ENCODE results near the gene BTG4.

BTG4 gene

GRCh38 chr11:111535281-111535680 lies 23.1 kb upstream of the BTG4 start:
- no peak for DNase-seq

GRCh38 chr11:111532365-111532709 lies 20.2 kb upstream of the BTG4 start:
- DNase-seq, result no peak

- no peak for DNase-seq
These were observed 19.6 kb upstream of the BTG4 start for GRCh38 chr11:111531687-111532364.

- DNase-seq, result peak; percentile 33
These were observed 18.9 kb upstream of the BTG4 start for GRCh38 chr11:111531136-111531535.

- no peak for DNase-seq
These were observed 17.9 kb upstream of the BTG4 start for GRCh38 chr11:111530091-111530490.

- DNase-seq, result no peak
These were observed 16.4 kb upstream of the BTG4 start for GRCh38 chr11:111528557-111528956.

GRCh38 chr11:111527279-111527678 lies 15.1 kb upstream of the BTG4 start:
- no peak for DNase-seq

- DNase-seq, result no peak
These were observed 14.3 kb upstream of the BTG4 start for GRCh38 chr11:111526501-111526900.

GRCh38 chr11:111525456-111525855 lies 13.3 kb upstream of the BTG4 start:
- DNase-seq, result no peak

GRCh38 chr11:111524056-111524455 lies 11.9 kb upstream of the BTG4 start:
- no peak for DNase-seq

- no peak for DNase-seq
These were observed 11.2 kb upstream of the BTG4 start for GRCh38 chr11:111523343-111523742.

GRCh38 chr11:111522426-111522825 lies 10.2 kb upstream of the BTG4 start:
- DNase-seq, result no peak

- DNase-seq, result no peak
These were observed 8.9 kb upstream of the BTG4 start for GRCh38 chr11:111521135-111521534.

- DNase-seq, result no peak
These were observed 8.4 kb upstream of the BTG4 start for GRCh38 chr11:111520560-111520959.

GRCh38 chr11:111518668-111519067 lies 6.5 kb upstream of the BTG4 start:
- DNase-seq, result no peak

- no peak for DNase-seq
These were observed 3.4 kb upstream of the BTG4 start for GRCh38 chr11:111515591-111515990.

GRCh38 chr11:111514216-111515031 lies 2.2 kb upstream of the BTG4 start, which contains the start of gene HOATZ:
Gene HOATZ, plus strand, starts transcription at chr11:111514778. Its CDS starts 7 bp downstream, at chr11:111514785.
- no peak for DNase-seq

GRCh38 chr11:111513240-111513605 lies 1.0 kb upstream of the BTG4 start:
- DNase-seq, result no peak

- DNase-seq, result no peak
These were observed 1.9 kb downstream of the BTG4 start for GRCh38 chr11:111510311-111510710.

GRCh38 chr11:111502611-111503010 lies 9.6 kb downstream of the BTG4 start:
- no peak for DNase-seq

- DNase-seq, result no peak
These were observed 11.7 kb downstream of the BTG4 start for GRCh38 chr11:111500481-111500880.

GRCh38 chr11:111499483-111499882 lies 12.7 kb downstream of the BTG4 start:
- no peak for DNase-seq

GRCh38 chr11:111494040-111494439 lies 18.1 kb downstream of the BTG4 start:
- DNase-seq, result no peak

GRCh38 chr11:111490496-111490895 lies 21.7 kb downstream of the BTG4 start:
- no peak for DNase-seq

- no peak for DNase-seq
These were observed 28.8 kb downstream of the BTG4 start for GRCh38 chr11:111483431-111483830.
